H9 (cell line): Measurements from ENCODE around the gene SERPINA3. TPM values are rescaled to one million over a fixed set of nuclear protein-coding genes. Genes with fewer than 3 reads are reported as not detected.

Experiments
- DNase-seq: peaks from one replicate; pipeline ENCODE4 v3.0.0-alpha.2; 2017
- H2AFZ ChIP-seq: one replicate; pipeline ENCODE4 v1.6.1; 2013; ENCODE audit warnings: mild to moderate bottlenecking, low read length, control low read depth, moderate library complexity
- H2AK5ac ChIP-seq: 2 replicates; pipeline ENCODE4 v1.6.1; 2013; ENCODE audit warnings: low read length, control low read depth, mixed read lengths; ENCODE audit not compliant: insufficient read length
- H2BK120ac ChIP-seq: one replicate; pipeline ENCODE4 v1.6.1; 2013; ENCODE audit warnings: low read depth, mild to moderate bottlenecking, low read length, control low read depth, inconsistent platforms; ENCODE audit not compliant: poor library complexity, severe bottlenecking
- H2BK12ac ChIP-seq: 2 replicates; pipeline ENCODE4 v1.6.1; 2013; ENCODE audit warnings: low read length, control low read depth, mixed read lengths, low read depth; ENCODE audit not compliant: insufficient read length
- H2BK15ac ChIP-seq: 2 replicates; pipeline ENCODE4 v1.6.1; 2013; ENCODE audit warnings: low read depth, low read length, control low read depth
- H2BK20ac ChIP-seq: one replicate; pipeline ENCODE4 v1.6.1; 2013; ENCODE audit warnings: low read depth, mild to moderate bottlenecking, low read length, control low read depth, inconsistent platforms; ENCODE audit not compliant: poor library complexity, severe bottlenecking
- H2BK5ac ChIP-seq: 2 replicates; pipeline ENCODE4 v1.6.1; 2013; ENCODE audit warnings: low read length, control low read depth, mixed read lengths; ENCODE audit not compliant: insufficient read length
- H3K14ac ChIP-seq: 2 replicates; pipeline ENCODE4 v1.6.1; 2013; ENCODE audit warnings: low read length, control low read depth; ENCODE audit not compliant: insufficient read depth
- H3K18ac ChIP-seq: 2 replicates; pipeline ENCODE4 v1.6.1; 2013; ENCODE audit warnings: low read depth, mild to moderate bottlenecking, mixed read lengths, low read length, control low read depth; ENCODE audit not compliant: insufficient read length
- H3K23ac ChIP-seq: 2 replicates; pipeline ENCODE4 v1.6.1; 2013; ENCODE audit warnings: low read length, control low read depth, mixed read lengths, low read depth; ENCODE audit not compliant: insufficient read length
- H3K23me2 ChIP-seq: 2 replicates; pipeline ENCODE4 v1.6.1; 2013; ENCODE audit warnings: low read depth, mild to moderate bottlenecking, mixed read lengths, low read length, control low read depth; ENCODE audit not compliant: insufficient read length, poor library complexity, severe bottlenecking
- H3K27ac ChIP-seq: 2 replicates; pipeline ENCODE4 v1.5.1; 2013; ENCODE audit warnings: low read length, control low read depth, mixed read lengths, low read depth; ENCODE audit not compliant: insufficient read length
- H3K27me3 ChIP-seq: 2 replicates; pipeline ENCODE4 v1.6.1; 2013; ENCODE audit warnings: low read length, control low read depth, inconsistent platforms; ENCODE audit not compliant: insufficient read depth
- H3K4ac ChIP-seq: 2 replicates; pipeline ENCODE4 v1.6.1; 2013; ENCODE audit warnings: low read depth, mild to moderate bottlenecking, control low read depth, inconsistent platforms, low read length, moderate library complexity
- H3K4me1 ChIP-seq: 2 replicates; pipeline ENCODE4 v1.6.1; 2013; ENCODE audit warnings: low read length, control low read depth, inconsistent platforms; ENCODE audit not compliant: insufficient read depth
- H3K4me2 ChIP-seq: 2 replicates; pipeline ENCODE4 v1.6.1; 2013; ENCODE audit warnings: low read length, control low read depth, mixed read lengths; ENCODE audit not compliant: insufficient read length, insufficient read depth
- H3K56ac ChIP-seq: 2 replicates; pipeline ENCODE4 v1.6.1; 2013; ENCODE audit warnings: low read depth, mild to moderate bottlenecking, mixed read lengths, low read length, control low read depth; ENCODE audit not compliant: insufficient read length
- H3K79me1 ChIP-seq: 2 replicates; pipeline ENCODE4 v1.6.1; 2013; ENCODE audit warnings: low read depth, mild to moderate bottlenecking, moderate library complexity, low read length, control low read depth, inconsistent platforms; ENCODE audit not compliant: insufficient read depth, poor library complexity, severe bottlenecking
- H3K79me2 ChIP-seq: 2 replicates; pipeline ENCODE4 v1.6.1; 2013; ENCODE audit warnings: low read length, control low read depth, inconsistent platforms; ENCODE audit not compliant: insufficient read depth
- H3K9ac ChIP-seq: 2 replicates; pipeline ENCODE4 v1.6.1; 2013; ENCODE audit warnings: low read length, control low read depth, mixed read lengths; ENCODE audit not compliant: insufficient read length; ENCODE audit errors: extremely low read depth
- H3K9me3 ChIP-seq: one replicate; pipeline ENCODE4 v1.6.1; 2013; ENCODE audit warnings: low read depth, low read length, inconsistent platforms; ENCODE audit not compliant: control insufficient read depth
- H3T11ph ChIP-seq: one replicate; pipeline ENCODE4 v1.6.1; 2013; ENCODE audit warnings: mild to moderate bottlenecking, low read length, control low read depth, inconsistent platforms
- H4K20me1 ChIP-seq: one replicate; pipeline ENCODE4 v1.6.1; 2013; ENCODE audit not compliant: control insufficient read depth, insufficient read length, insufficient read depth
- H4K5ac ChIP-seq: 2 replicates; pipeline ENCODE4 v1.6.1; 2013; ENCODE audit warnings: low read depth, mild to moderate bottlenecking, mixed read lengths, low read length, control low read depth; ENCODE audit not compliant: insufficient read length
- H4K8ac ChIP-seq: replicated peaks from 2 replicates; pipeline ENCODE4 v1.6.1; 2013; ENCODE audit warnings: low read length, control low read depth, mixed read lengths, low read depth; ENCODE audit not compliant: insufficient read length
- H4K91ac ChIP-seq: 2 replicates; pipeline ENCODE4 v1.6.1; 2013; ENCODE audit warnings: low read depth, mild to moderate bottlenecking, moderate library complexity, mixed read lengths, low read length, control low read depth; ENCODE audit not compliant: insufficient read length
- H3K27ac Mint-ChIP-seq, 3 experiments: 2 replicates in 2 of 3; 3 replicates in 1 of 3; pipeline ENCODE4 v1.8.0; 2020 to 2021; ENCODE audit warnings: mixed read lengths in 3 of 3, mild to moderate bottlenecking in 1 of 3, moderate library complexity in 1 of 3
- H3K27me3 Mint-ChIP-seq: 2 replicates; pipeline ENCODE4 v1.8.0; 2021; ENCODE audit warnings: low read depth, mild to moderate bottlenecking, moderate library complexity, mixed read lengths
- H3K36me3 Mint-ChIP-seq, 3 experiments: 2 replicates in 2 of 3; 3 replicates in 1 of 3; pipeline ENCODE4 v1.8.0; 2020 to 2021; ENCODE audit warnings: low read depth in 3 of 3, mixed read lengths in 3 of 3; ENCODE audit not compliant: insufficient read depth in 1 of 3
- H3K4me1 Mint-ChIP-seq, 2 experiments: 2 replicates each; pipeline ENCODE4 v1.8.0; 2020; ENCODE audit warnings: mixed read lengths in 2 of 2
- H3K4me3 Mint-ChIP-seq, 2 experiments: 2 replicates in 1 of 2; 3 replicates in 1 of 2; pipeline ENCODE4 v1.8.0; 2020 to 2021; ENCODE audit warnings: mild to moderate bottlenecking in 2 of 2, mixed read lengths in 2 of 2, moderate library complexity in 1 of 2
- H3K9me3 Mint-ChIP-seq, 2 experiments: 2 replicates in 1 of 2; 3 replicates in 1 of 2; pipeline ENCODE4 v1.8.0; 2020; ENCODE audit warnings: mild to moderate bottlenecking in 2 of 2, mixed read lengths in 2 of 2, moderate library complexity in 1 of 2
- CTCF ChIP-seq: fragments of 200-600 bp; sonication (generic); conservative IDR thresholded peaks from 3 replicates; pipeline ENCODE4 v1.8.0; 2021; ENCODE audit warnings: antibody characterized with exemption, mild to moderate bottlenecking
- WGBS: extraction: QIAGEN DNeasy Blood & Tissue Kit; methylation state at CpG from one replicate; pipeline ENCODE4 v1.1.7; 2013; ENCODE audit warnings: missing lambda C conversion rate, low lambda C conversion rate, mixed read lengths; ENCODE audit not compliant: insufficient read length; ENCODE audit errors: extremely low coverage; 5-methylcytosine and 5-hydroxymethylcytosine counted together
- total RNA-seq: library from RNA; stranded (reverse); gene quantifications from 2 replicates; pipeline ENCODE4 v1.2.1, GENCODE V29; 2021

SERPINA3 gene
- total RNA-seq, 1 experiment from 2014 or later: not detected

GRCh38 chr14:94620597-94620996 is 8.4 kb downstream of the SERPINA3 start:
- Mint-ChIP-seq H3K4me1 (peaks cover 5 to 7% of the 10 kb centered on the region in 2 experiments), H3K36me3 (peaks cover 2 to 25% (median 14%) of the 10 kb centered on the region in 3 experiments; a peak in 6 of 7 replicates), H3K27ac (peak overlapping the region in 1 of 3 experiments; percentile 37; a peak in 1 of 7 replicates), H3K27me3 (peaks cover 14% of the 10 kb centered on the region), H3K4me3 (no peak overlapping the region), H3K9me3 (peaks cover 35 to 40% of the 10 kb centered on the region in 2 experiments)
- Histone ChIP-seq H2AK5ac (no peak overlapping the region), H3K27me3 (no peaks in the 10 kb centered on the region), H4K8ac (no peak overlapping the region), H2BK12ac (no peak overlapping the region), H3K27ac (no peak overlapping the region), H3K9me3 (peaks cover 9% of the 10 kb centered on the region), H3K23ac (no peak overlapping the region), H2BK5ac (no peak overlapping the region), H2AFZ (no peak overlapping the region), H3K18ac (no peak overlapping the region), H2BK120ac (no peak overlapping the region), H4K5ac (no peak overlapping the region), H3K9ac (no peak overlapping the region), H2BK15ac (no peak overlapping the region), H3K14ac (no peak overlapping the region), H3K4me2 (no peak overlapping the region), H3K79me2 (no peaks in the 10 kb centered on the region), H3K4me1 (no peaks in the 10 kb centered on the region), H3K79me1 (no peaks in the 10 kb centered on the region), H2BK20ac (no peak overlapping the region), H4K20me1 (no peaks in the 10 kb centered on the region), H3T11ph (no peak overlapping the region), H3K23me2 (no peaks in the 10 kb centered on the region), H4K91ac (no peak overlapping the region), H3K4ac (no peak overlapping the region), H3K56ac (no peak overlapping the region)
- no CpG with 5 or more reads among the region's 6 CpGs for WGBS
- TF ChIP-seq CTCF: no peak
- no peak for DNase-seq
